Loucy (cell line): Measurements from ENCODE around the gene PIK3CD.

Experiments
- EZH2phosphoT487 ChIP-seq: fragments of 200-600 bp; IDR thresholded peaks from 2 replicates; pipeline ENCODE4 v1.6.1; 2018; ENCODE audit warnings: antibody characterized with exemption, mild to moderate bottlenecking, moderate library complexity, borderline replicate concordance
- TF ChIP-seq, protein P1 (sequence below): fragments of 200-600 bp; sonication (generic); conservative IDR thresholded peaks from 2 replicates; pipeline ENCODE4 v1.5.1; 2014; ENCODE audit warnings: mild to moderate bottlenecking, antibody characterized with exemption, low read length

- TF ChIP-seq, protein P1, sequence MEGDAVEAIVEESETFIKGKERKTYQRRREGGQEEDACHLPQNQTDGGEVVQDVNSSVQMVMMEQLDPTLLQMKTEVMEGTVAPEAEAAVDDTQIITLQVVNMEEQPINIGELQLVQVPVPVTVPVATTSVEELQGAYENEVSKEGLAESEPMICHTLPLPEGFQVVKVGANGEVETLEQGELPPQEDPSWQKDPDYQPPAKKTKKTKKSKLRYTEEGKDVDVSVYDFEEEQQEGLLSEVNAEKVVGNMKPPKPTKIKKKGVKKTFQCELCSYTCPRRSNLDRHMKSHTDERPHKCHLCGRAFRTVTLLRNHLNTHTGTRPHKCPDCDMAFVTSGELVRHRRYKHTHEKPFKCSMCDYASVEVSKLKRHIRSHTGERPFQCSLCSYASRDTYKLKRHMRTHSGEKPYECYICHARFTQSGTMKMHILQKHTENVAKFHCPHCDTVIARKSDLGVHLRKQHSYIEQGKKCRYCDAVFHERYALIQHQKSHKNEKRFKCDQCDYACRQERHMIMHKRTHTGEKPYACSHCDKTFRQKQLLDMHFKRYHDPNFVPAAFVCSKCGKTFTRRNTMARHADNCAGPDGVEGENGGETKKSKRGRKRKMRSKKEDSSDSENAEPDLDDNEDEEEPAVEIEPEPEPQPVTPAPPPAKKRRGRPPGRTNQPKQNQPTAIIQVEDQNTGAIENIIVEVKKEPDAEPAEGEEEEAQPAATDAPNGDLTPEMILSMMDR = no peak
- TF ChIP-seq EZH2phosphoT487 = no peak
These were observed 37.6 kb downstream of the PIK3CD start for GRCh38 chr1:9689011-9689706.
